OCI-LY3 (cell line): ENCODE data around the gene GYPE.
A peak's percentile ranks its signal among the peaks of the same experiment; 100 is the strongest.
"Not testable (repeated sequence)": the region's sequence is repeated elsewhere in the genome, so short reads cannot be mapped to it uniquely, and the experiment has no call there.

Source experiments
- H2AFZ ChIP-seq: fragments of 200-600, 300-600 bp; shearing (Covaris generic); 2 replicates; pipeline ENCODE4 v1.6.0; 2014; ENCODE audit warnings: antibody characterized with exemption, low read depth, low read length
- H3K27ac ChIP-seq: fragments of 200-600, 300-600 bp; sonication (generic); 2 replicates; pipeline ENCODE4 v1.5.1; 2014; ENCODE audit warnings: mild to moderate bottlenecking, low read length, moderate library complexity, mixed read lengths
- H3K27me3 ChIP-seq: fragments of 200-600, 300-600 bp; sonication (generic); 2 replicates; pipeline ENCODE4 v1.6.1; 2014; ENCODE audit warnings: low read depth, low read length, mixed read lengths
- H3K36me3 ChIP-seq: fragments of 200-600, 300-600 bp; sonication (generic); replicated peaks from 2 replicates; pipeline ENCODE3; 2014; ENCODE audit warnings: low read depth, low read length, mixed read lengths
- H3K4me1 ChIP-seq: fragments of 300-600, 200-600 bp; sonication (generic); 2 replicates; pipeline ENCODE4 v1.6.1; 2014; ENCODE audit warnings: low read length, mixed read lengths
- H3K4me2 ChIP-seq: fragments of 200-600, 300-600 bp; sonication (generic); 2 replicates; pipeline ENCODE4 v1.6.1; 2014; ENCODE audit warnings: low read length, mixed read lengths
- H3K4me3 ChIP-seq: fragments of 300-600, 200-600 bp; sonication (generic); 2 replicates; pipeline ENCODE4 v1.5.1; 2014; ENCODE audit warnings: antibody characterized with exemption, mild to moderate bottlenecking, low read length, moderate library complexity
- H3K79me2 ChIP-seq: fragments of 300-600, 200-600 bp; shearing (Covaris generic); 2 replicates; pipeline ENCODE4 v1.6.1; 2014; ENCODE audit warnings: mild to moderate bottlenecking, low read length, mixed read lengths
- H3K9ac ChIP-seq: fragments of 300-600, 200-600 bp; shearing (Covaris generic); 2 replicates; pipeline ENCODE4 v1.6.0; 2014; ENCODE audit warnings: mild to moderate bottlenecking, low read length, moderate library complexity
- H3K9me3 ChIP-seq: fragments of 200-600, 300-600 bp; shearing (Covaris generic); 2 replicates; pipeline ENCODE4 v1.6.1; 2014; ENCODE audit warnings: low read length, mixed read lengths; ENCODE audit not compliant: insufficient read depth
- H4K20me1 ChIP-seq: fragments of 200-600, 300-600 bp; sonication (generic); 2 replicates; pipeline ENCODE4 v1.6.1; 2016; ENCODE audit warnings: low read length, mixed read lengths; ENCODE audit not compliant: insufficient read depth
- EZH2phosphoT487 ChIP-seq: fragments of 200-600 bp; shearing (Covaris generic); IDR thresholded peaks from 2 replicates; pipeline ENCODE4 v1.6.1; 2018; ENCODE audit warnings: antibody characterized with exemption, mixed run types, low read depth
- TF ChIP-seq, protein P1 (sequence below): fragments of 200-600, 300-600 bp; sonication (generic); IDR thresholded peaks from 2 replicates; pipeline ENCODE4 v1.5.1; 2014; ENCODE audit warnings: antibody characterized with exemption, low read length, low read depth

GYPE gene

DNA sequence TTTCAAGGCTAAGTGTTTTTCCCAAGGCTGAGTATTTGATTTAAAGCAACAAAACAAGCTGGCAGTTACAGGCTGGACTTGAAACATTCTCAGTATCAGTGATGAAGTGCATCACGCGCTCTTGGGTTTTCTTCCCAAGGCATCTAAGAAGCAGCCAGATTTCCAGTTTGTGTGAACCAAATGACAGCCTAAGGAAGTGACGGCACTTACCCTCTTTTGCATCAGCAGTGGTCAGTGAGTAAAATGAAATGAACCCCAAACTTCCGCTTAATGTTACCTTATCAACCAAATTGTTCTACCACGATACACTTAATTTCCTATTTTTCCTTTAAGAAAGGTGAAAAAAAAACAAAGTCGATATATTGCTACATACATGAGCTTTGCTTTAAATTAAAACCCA, 15.8 kb upstream of the GYPE start:
- H3K79me2 ChIP-seq: no peaks in the 10 kb centered on the region
- no peak overlapping the region for H3K27ac ChIP-seq
- no peaks in the 10 kb centered on the region for H3K27me3 ChIP-seq
- no peaks in the 10 kb centered on the region for H3K36me3 ChIP-seq
- no peak overlapping the region for H2AFZ ChIP-seq
- H4K20me1 ChIP-seq: no peaks in the 10 kb centered on the region
- no peaks in the 10 kb centered on the region for H3K9me3 ChIP-seq
- H3K4me2 ChIP-seq: no peak overlapping the region
- no peak overlapping the region for H3K9ac ChIP-seq
- H3K4me1 ChIP-seq: no peaks in the 10 kb centered on the region
- H3K4me3 ChIP-seq: no peak overlapping the region
- TF ChIP-seq, protein P1, sequence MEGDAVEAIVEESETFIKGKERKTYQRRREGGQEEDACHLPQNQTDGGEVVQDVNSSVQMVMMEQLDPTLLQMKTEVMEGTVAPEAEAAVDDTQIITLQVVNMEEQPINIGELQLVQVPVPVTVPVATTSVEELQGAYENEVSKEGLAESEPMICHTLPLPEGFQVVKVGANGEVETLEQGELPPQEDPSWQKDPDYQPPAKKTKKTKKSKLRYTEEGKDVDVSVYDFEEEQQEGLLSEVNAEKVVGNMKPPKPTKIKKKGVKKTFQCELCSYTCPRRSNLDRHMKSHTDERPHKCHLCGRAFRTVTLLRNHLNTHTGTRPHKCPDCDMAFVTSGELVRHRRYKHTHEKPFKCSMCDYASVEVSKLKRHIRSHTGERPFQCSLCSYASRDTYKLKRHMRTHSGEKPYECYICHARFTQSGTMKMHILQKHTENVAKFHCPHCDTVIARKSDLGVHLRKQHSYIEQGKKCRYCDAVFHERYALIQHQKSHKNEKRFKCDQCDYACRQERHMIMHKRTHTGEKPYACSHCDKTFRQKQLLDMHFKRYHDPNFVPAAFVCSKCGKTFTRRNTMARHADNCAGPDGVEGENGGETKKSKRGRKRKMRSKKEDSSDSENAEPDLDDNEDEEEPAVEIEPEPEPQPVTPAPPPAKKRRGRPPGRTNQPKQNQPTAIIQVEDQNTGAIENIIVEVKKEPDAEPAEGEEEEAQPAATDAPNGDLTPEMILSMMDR: no peak
- no peak for TF ChIP-seq EZH2phosphoT487

GRCh38 chr4:143916485-143916884, 11.1 kb upstream of the GYPE start:
- not testable (repeated sequence) for H4K20me1 ChIP-seq, H3K27me3 ChIP-seq, H3K4me2 ChIP-seq, H3K9me3 ChIP-seq, H3K4me1 ChIP-seq, H3K27ac ChIP-seq, H3K79me2 ChIP-seq, H3K4me3 ChIP-seq, H3K36me3 ChIP-seq, H3K9ac ChIP-seq, H2AFZ ChIP-seq

DNA sequence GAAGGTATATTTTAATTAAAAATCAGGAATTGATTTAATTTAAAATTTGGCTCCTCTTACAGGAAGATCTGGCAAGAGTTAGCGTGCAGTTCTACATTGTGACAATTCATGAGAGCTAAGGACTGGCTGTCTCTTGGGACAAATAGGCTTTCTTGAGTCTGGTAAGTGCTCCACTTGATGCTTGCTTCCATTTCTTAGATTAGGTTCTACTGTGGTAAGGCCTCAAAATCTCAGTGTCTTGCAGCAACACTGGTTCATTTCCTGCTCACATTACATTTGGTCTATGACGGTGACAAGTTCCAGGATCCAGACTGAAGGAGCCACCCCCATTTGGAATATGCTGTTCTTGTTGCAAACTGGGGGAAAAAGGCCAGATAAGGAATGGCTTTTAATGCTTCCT, 7.1 kb upstream of the GYPE start:
- not testable (repeated sequence) for H3K79me2 ChIP-seq, H3K9ac ChIP-seq, H4K20me1 ChIP-seq, H3K36me3 ChIP-seq, H3K27ac ChIP-seq, H3K4me1 ChIP-seq, H2AFZ ChIP-seq, H3K27me3 ChIP-seq, H3K4me3 ChIP-seq, H3K4me2 ChIP-seq, H3K9me3 ChIP-seq

GRCh38 chr4:143911528-143912417, 6.4 kb upstream of the GYPE start:
- H3K27me3 ChIP-seq, H3K27ac ChIP-seq, H4K20me1 ChIP-seq, H3K9ac ChIP-seq, H3K36me3 ChIP-seq, H2AFZ ChIP-seq, H3K79me2 ChIP-seq, H3K4me2 ChIP-seq, H3K4me3 ChIP-seq, H3K4me1 ChIP-seq, H3K9me3 ChIP-seq: not testable (repeated sequence)

- H3K4me2 ChIP-seq, H4K20me1 ChIP-seq, H3K27ac ChIP-seq, H3K4me1 ChIP-seq, H3K4me3 ChIP-seq, H3K9ac ChIP-seq, H2AFZ ChIP-seq, H3K9me3 ChIP-seq, H3K36me3 ChIP-seq, H3K79me2 ChIP-seq, H3K27me3 ChIP-seq: not testable (repeated sequence)
These were observed 5.5 kb upstream of the GYPE start for GRCh38 chr4:143910906-143911305.

DNA sequence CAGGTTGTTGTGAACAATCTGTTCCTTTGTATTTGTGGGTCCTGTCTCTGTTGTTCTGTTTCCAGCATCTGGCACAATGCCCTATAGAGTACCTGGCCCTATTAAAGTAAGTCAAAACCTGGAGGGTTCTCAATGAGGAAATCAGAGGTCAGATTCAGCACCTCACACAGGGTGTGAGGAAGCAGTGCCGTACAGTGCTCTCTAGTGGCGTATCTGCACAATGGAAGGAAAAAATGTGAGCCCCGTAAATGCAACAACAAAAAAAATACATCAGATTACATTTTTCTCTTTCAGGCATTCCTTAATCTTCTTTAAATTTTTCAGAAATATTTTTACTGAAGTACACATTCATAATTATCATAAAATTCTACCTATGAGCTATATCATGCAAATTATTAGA, 2.5 kb upstream of the GYPE start:
- TF ChIP-seq, protein P1: peak; percentile 59
- not testable (repeated sequence) for H3K27me3 ChIP-seq, H3K79me2 ChIP-seq, H3K4me1 ChIP-seq, H3K36me3 ChIP-seq, H3K4me3 ChIP-seq, H3K9ac ChIP-seq, H4K20me1 ChIP-seq, H3K4me2 ChIP-seq, H3K9me3 ChIP-seq, H3K27ac ChIP-seq, H2AFZ ChIP-seq

- H3K27me3 ChIP-seq, H3K9me3 ChIP-seq, H2AFZ ChIP-seq, H3K4me1 ChIP-seq, H3K4me3 ChIP-seq, H3K27ac ChIP-seq, H3K79me2 ChIP-seq, H3K9ac ChIP-seq, H3K4me2 ChIP-seq, H4K20me1 ChIP-seq, H3K36me3 ChIP-seq: not testable (repeated sequence)
These were observed 928 bp downstream of the GYPE start for GRCh38 chr4:143904431-143904830.

- not testable (repeated sequence) for H3K27ac ChIP-seq, H4K20me1 ChIP-seq, H3K9me3 ChIP-seq, H3K4me1 ChIP-seq, H3K27me3 ChIP-seq, H3K4me3 ChIP-seq, H3K9ac ChIP-seq, H3K79me2 ChIP-seq, H2AFZ ChIP-seq, H3K36me3 ChIP-seq, H3K4me2 ChIP-seq
These were observed 15.0 kb downstream of the GYPE start for GRCh38 chr4:143890323-143890722.
